T1000 (cell line): ENCODE data around the gene ATF1.
"Not testable (repeated sequence)": the region's sequence is repeated elsewhere in the genome, so short reads cannot be mapped to it uniquely, and the experiment has no call there.

Experiments used
- DNase-seq: peaks from one replicate; lab custom pipeline; 2025; ENCODE audit warnings: mixed read lengths; lab: John Stamatoyannopoulos, UW

Gene ATF1

DNA sequence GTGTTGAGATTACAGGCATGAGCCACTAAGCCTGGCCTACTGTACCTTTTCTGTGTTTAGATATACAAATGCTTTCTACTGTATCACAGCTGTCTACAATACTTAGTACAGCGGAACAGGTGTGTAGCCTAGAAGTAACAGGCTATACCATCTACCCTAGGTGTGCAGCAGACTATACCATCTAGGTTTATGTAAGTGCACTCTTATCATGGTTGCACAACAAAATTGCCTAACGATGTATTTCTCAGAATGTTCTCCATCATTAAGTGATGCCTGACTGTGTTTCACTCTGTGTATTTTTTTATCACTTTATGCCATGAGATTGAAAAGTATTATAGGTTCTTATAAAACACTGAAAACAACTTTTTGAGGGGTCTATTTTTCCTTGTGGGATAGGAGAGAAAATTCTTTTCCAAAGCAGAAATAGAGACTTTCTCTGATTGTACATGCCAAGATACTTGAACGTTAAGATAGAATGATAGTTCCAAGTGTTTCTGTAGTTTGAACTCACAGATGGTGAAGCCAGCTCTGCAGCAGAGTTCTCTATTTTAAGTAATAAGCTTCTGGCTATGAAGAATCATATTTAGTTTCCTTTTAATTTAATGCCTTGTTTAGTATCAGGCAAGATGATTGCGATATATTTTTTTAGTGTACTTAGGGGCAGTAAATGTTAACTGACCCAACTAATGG lies 95.9 kb downstream of the ATF1 start:
- no peak for DNase-seq

DNA sequence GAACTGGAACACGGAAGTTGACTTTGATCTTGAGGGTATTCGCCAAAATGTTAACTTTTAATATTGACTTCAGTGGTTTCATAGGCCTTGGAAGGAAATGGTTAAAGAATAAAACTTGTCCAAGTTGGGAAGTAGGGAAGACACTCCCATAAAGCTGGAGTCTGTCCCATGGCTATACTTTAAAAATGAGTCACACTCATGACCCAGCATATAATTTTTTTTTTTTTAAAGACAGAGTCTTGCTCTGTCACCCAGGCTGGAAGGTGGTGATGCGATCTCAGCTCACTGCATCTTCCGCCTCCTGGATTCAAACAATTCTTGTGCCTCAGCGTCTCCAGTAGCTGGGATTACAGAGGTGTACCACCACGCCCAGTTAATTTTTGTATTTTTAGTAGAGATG lies 98.4 kb downstream of the ATF1 start:
- DNase-seq: no peak

DNA sequence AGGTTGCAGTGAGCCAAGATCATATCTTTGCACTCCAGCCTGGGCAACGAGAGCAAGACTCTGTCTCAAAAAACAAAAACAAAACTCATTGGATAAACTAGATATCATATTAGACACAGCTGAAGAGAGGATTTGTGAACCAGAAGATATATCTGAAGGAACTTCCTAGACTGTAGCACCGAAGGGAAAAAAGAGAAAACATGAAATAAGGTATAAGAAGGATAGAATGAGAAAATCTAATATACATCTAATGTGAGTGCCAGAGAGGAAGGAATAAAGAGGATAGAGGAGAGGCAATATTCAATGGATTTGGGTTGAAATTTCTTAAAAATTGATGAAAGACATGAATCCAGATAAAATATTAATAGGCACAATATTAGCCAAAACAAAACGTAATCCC lies 101.4 kb downstream of the ATF1 start:
- DNase-seq: no peak

DNA sequence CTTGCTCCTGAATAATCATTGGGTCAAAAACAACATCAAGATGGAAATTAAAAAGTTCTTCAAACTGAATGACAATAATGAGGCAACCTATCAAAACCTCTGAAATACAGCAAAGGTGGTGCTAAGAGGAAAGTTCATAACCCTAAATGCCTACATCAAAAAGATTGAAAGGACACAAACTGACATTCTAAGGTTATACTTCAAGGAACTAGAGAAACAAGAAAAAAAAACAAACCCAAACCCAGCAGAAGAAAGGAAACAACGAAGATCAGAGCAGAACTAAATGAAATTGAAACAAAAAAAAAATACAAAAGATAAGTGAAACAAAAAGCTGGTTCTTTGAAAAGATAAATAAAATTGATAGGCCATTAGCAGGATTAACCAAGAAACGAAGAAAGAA lies 105.0 kb downstream of the ATF1 start:
- not testable (repeated sequence) for DNase-seq
